HepG2 (cell line): ENCODE results near the gene NBEA. TPM values are rescaled to one million over a fixed set of nuclear protein-coding genes. Genes with fewer than 3 reads are reported as not detected.

Source experiments
- ATAC-seq: fragments of 200-7000 bp; cut with Tn5 transposase; 3 replicates; pipeline ENCODE4 v1.9.1; 2020; ENCODE audit warnings: mild to moderate bottlenecking, moderate library complexity
- BruUV-seq: library from RNA; stranded (reverse); fragments of 400-500 nt; replicated peaks from 2 replicates; lab custom pipeline; 2021; lab: Mats Ljungman, UMichigan
- CTCF ChIA-PET: fragments of 300-600 bp; formaldehyde crosslinking; extraction: SDS; loops from one replicate; lab custom pipeline; 2021; ENCODE audit warnings: low total read pairs, inconsistent platforms, low intra/inter-chr PET ratio; lab: Yijun Ruan, JAX
- POLR2A ChIA-PET: fragments of 350-600 bp; sonication (Branson Sonifier 250); formaldehyde crosslinking; loops from one replicate; lab custom pipeline; 2020; ENCODE audit warnings: antibody characterized with exemption, inconsistent platforms; lab: Yijun Ruan, JAX
- DNase-seq: peaks from one replicate; pipeline ENCODE4 v3.0.0-alpha.2; 2015; ENCODE audit warnings: low spot score
- FAIRE-seq: peaks from 3 replicates; lab custom pipeline; 2011; peaks lifted over from hg19 to GRCh38; lab: Jason Lieb, UNC
- H2AFZ ChIP-seq: one replicate; pipeline ENCODE4 v1.6.1; 2011; ENCODE audit warnings: low read length, inconsistent platforms
- H3K27ac ChIP-seq: fragments of 300-600 bp; 3 replicates; pipeline ENCODE4 v1.8.0; 2011; ENCODE audit warnings: mixed run types, mild to moderate bottlenecking, mixed read lengths, low read length, inconsistent platforms; ENCODE audit not compliant: insufficient read depth; ENCODE audit errors: extremely low read length
- H3K27me3 ChIP-seq, 2 experiments: fragments of 200-600 bp in 1 of 2; 2 replicates in 1 of 2; 3 replicates in 1 of 2; pipeline versions ENCODE4 v1.6.0 to v1.8.0; 2011; ENCODE audit warnings: low read length in 2 of 2, mild to moderate bottlenecking in 2 of 2, moderate library complexity in 2 of 2, inconsistent platforms in 1 of 2; ENCODE audit not compliant: insufficient read depth in 2 of 2, control insufficient read depth in 1 of 2
- H3K36me3 ChIP-seq, 2 experiments: fragments of 200-600 bp in 1 of 2; replicated peaks in 1 of 2; 2 replicates in 1 of 2; 3 replicates in 1 of 2; pipeline versions ENCODE4 v1.5.1 to v1.8.0; 2011; ENCODE audit warnings: low read length in 2 of 2, inconsistent platforms in 1 of 2; ENCODE audit not compliant: insufficient read depth in 2 of 2, control insufficient read depth in 1 of 2
- H3K4me1 ChIP-seq: 2 replicates; pipeline ENCODE4 v1.5.1; 2012; ENCODE audit warnings: low read length, inconsistent platforms; ENCODE audit not compliant: insufficient read depth
- H3K4me2 ChIP-seq: 2 replicates; pipeline ENCODE4 v1.6.0; 2011; ENCODE audit warnings: low read depth, low read length, inconsistent platforms
- H3K4me3 ChIP-seq, 3 experiments: fragments of 200-600 bp in 1 of 3; sonication (generic), shearing (Covaris generic) in 1 of 3; replicated peaks in 1 of 3; 2 replicates each; pipeline ENCODE4 v1.5.1; 2011 to 2016; ENCODE audit warnings: low read length in 3 of 3, inconsistent platforms in 2 of 3, low read depth in 2 of 3, mild to moderate bottlenecking in 2 of 3, control low read depth in 1 of 3, mixed read lengths in 1 of 3; ENCODE audit not compliant: insufficient read depth in 1 of 3
- H3K79me2 ChIP-seq: one replicate; pipeline ENCODE4 v1.6.1; 2011; ENCODE audit warnings: low read length, inconsistent platforms; ENCODE audit not compliant: insufficient read depth
- H3K9ac ChIP-seq: 2 replicates; pipeline ENCODE4 v1.6.0; 2011; ENCODE audit warnings: mild to moderate bottlenecking, low read depth, low read length, inconsistent platforms; ENCODE audit not compliant: insufficient read depth
- H3K9me3 ChIP-seq: 2 replicates; pipeline ENCODE4 v1.5.1; 2012; ENCODE audit warnings: mild to moderate bottlenecking, low read length
- H4K20me1 ChIP-seq: 2 replicates; pipeline ENCODE4 v1.6.0; 2011; ENCODE audit warnings: inconsistent platforms, mild to moderate bottlenecking, low read length, moderate library complexity; ENCODE audit not compliant: insufficient read depth
- HNRNPH1 ChIP-seq: fragments of 200-400 bp; formaldehyde crosslinking; optimal IDR thresholded peaks from 2 replicates; pipeline ENCODE3; 2017; ENCODE audit warnings: mild to moderate bottlenecking, low read depth, low read length
- HOXD1 ChIP-seq: sonication (generic); formaldehyde crosslinking; IDR thresholded peaks from 2 replicates; pipeline ENCODE4 v1.5.0; 2020; ENCODE audit warnings: missing genetic modification reagents
- IRX3 ChIP-seq: sonication (generic); formaldehyde crosslinking; IDR thresholded peaks from 2 replicates; pipeline ENCODE4 v1.8.1; 2023; ENCODE audit warnings: mild to moderate bottlenecking, low read depth, missing genetic modification reagents, borderline replicate concordance
- SETDB1 ChIP-seq: sonication (generic); formaldehyde crosslinking; IDR thresholded peaks from 2 replicates; pipeline ENCODE4 v1.5.1; 2020; ENCODE audit warnings: missing genetic modification reagents, mild to moderate bottlenecking, borderline replicate concordance
- ZNF10 ChIP-seq: sonication (generic); formaldehyde crosslinking; IDR thresholded peaks from 2 replicates; pipeline ENCODE4 v1.4.0; 2020; ENCODE audit warnings: mild to moderate bottlenecking, low read depth, missing genetic modification reagents, borderline replicate concordance
- ZNF7 ChIP-seq: IDR thresholded peaks from 2 replicates; pipeline ENCODE4 v1.6.1; 2016; ENCODE audit warnings: missing biosample characterization, missing genetic modification reagents
- WGBS: methylation state at CpG from one replicate; pipeline ENCODE4 v1.1.6; 2017; ENCODE audit warnings: low lambda C conversion rate; 5-methylcytosine and 5-hydroxymethylcytosine counted together
- in situ Hi-C: cut with HindIII; loops from 2 replicates; pipeline ENCODE4 v1.10.0; 2017; ENCODE audit warnings: low pct_unique_long_range_greater_than_20kb; ENCODE audit not compliant: extremely low pct_ligation_motif_present
- intact Hi-C: fragments of 100-400 bp; cut with micrococcal nuclease; formaldehyde crosslinking; loops from one replicate; pipeline ENCODE4 v1.10.0; 2022; ENCODE audit not compliant: unreplicated experiment
- polyA plus RNA-seq, 8 experiments: library from polyadenylated mRNA; depleted of rRNA in 3 of 8; stranded (reverse) in 7 of 8; unstranded in 1 of 8; fragments of >200 nt; fragmentation: Illumina TruSeq in 4 of 8; extraction: Trizol in 4 of 8; gene quantifications; 2 replicates each; pipeline versions ENCODE4 v1.2.1 to v1.2.3, GENCODE V29; 2011 to 2016; ENCODE audit warnings: low read depth in 4 of 8, missing spikeins in 1 of 8, mixed read lengths in 1 of 8; ENCODE audit not compliant: insufficient read depth in 1 of 8
- total RNA-seq, 5 experiments: library from RNA; depleted of rRNA; stranded (reverse); fragments of >200 nt; fragmentation: Illumina TruSeq; extraction: Trizol; gene quantifications; 2 replicates each; pipeline ENCODE4 v1.2.3, GENCODE V29; 2016; ENCODE audit warnings: low read depth in 1 of 5
- TF ChIP-seq, protein P1 (sequence below): sonication (generic); formaldehyde crosslinking; IDR thresholded peaks from 2 replicates; pipeline ENCODE4 v1.9.0; 2021; ENCODE audit warnings: missing genetic modification reagents, borderline replicate concordance
- TF ChIP-seq, protein P2 (sequence below): sonication (generic); formaldehyde crosslinking; IDR thresholded peaks from 2 replicates; pipeline ENCODE4 v1.5.1; 2020; ENCODE audit warnings: mild to moderate bottlenecking, missing genetic modification reagents, moderate library complexity

The NBEA gene
- total and polyA plus RNA-seq, 2 of the 13 experiments (the other 11 are each of a cell fraction or from before 2014, with no cell fraction given), result 2.7 to 2.8 TPM

DNA sequence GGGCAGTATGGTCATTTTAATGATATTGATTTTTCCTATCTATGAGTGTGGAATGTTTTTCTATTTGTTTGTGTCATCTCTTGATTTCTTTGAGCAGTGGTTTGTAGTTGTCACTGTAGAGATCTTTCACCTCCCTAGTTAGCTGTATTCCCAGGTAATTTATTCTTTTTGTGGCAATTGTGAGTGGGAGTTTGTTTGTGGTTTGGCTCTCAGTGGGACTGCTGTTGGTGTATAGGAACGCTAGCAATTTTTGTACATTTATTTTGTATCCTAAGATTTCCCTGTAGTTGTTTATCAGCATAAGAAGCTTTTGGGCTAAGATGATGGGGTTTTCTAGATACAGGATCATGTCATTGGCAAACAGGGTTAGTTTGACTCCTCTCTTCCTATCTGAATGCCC lies 28.9 kb downstream of the NBEA start:
- no peaks in the 10 kb centered on the region for H3K9me3 ChIP-seq
- no peaks in the 10 kb centered on the region for H3K79me2 ChIP-seq
- ATAC-seq (no peak), DNase-seq (no peak), FAIRE-seq (no peak)
- 0% methylated on average over 1 of the region's 1 CpG for WGBS
- TF ChIP-seq HNRNPH1, result no peak
- TF ChIP-seq HOXD1 (CRISPR knock-in tag), result no peak
- TF ChIP-seq SETDB1, result no peak
- TF ChIP-seq, protein P1, sequence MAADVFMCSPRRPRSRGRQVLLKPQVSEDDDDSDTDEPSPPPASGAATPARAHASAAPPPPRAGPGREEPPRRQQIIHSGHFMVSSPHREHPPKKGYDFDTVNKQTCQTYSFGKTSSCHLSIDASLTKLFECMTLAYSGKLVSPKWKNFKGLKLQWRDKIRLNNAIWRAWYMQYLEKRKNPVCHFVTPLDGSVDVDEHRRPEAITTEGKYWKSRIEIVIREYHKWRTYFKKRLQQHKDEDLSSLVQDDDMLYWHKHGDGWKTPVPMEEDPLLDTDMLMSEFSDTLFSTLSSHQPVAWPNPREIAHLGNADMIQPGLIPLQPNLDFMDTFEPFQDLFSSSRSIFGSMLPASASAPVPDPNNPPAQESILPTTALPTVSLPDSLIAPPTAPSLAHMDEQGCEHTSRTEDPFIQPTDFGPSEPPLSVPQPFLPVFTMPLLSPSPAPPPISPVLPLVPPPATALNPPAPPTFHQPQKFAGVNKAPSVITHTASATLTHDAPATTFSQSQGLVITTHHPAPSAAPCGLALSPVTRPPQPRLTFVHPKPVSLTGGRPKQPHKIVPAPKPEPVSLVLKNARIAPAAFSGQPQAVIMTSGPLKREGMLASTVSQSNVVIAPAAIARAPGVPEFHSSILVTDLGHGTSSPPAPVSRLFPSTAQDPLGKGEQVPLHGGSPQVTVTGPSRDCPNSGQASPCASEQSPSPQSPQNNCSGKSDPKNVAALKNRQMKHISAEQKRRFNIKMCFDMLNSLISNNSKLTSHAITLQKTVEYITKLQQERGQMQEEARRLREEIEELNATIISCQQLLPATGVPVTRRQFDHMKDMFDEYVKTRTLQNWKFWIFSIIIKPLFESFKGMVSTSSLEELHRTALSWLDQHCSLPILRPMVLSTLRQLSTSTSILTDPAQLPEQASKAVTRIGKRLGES (CRISPR knock-in tag), result no peak
- no peak for TF ChIP-seq IRX3
- TF ChIP-seq ZNF7, result no peak
- TF ChIP-seq, protein P2, sequence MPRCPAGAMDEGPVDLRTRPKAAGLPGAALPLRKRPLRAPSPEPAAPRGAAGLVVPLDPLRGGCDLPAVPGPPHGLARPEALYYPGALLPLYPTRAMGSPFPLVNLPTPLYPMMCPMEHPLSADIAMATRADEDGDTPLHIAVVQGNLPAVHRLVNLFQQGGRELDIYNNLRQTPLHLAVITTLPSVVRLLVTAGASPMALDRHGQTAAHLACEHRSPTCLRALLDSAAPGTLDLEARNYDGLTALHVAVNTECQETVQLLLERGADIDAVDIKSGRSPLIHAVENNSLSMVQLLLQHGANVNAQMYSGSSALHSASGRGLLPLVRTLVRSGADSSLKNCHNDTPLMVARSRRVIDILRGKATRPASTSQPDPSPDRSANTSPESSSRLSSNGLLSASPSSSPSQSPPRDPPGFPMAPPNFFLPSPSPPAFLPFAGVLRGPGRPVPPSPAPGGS (CRISPR knock-in tag), result no peak
- TF ChIP-seq ZNF10 (CRISPR knock-in tag), result no peak
- no TSS peak for BruUV-seq
- intact Hi-C loops, result no loop called here
- H3K4me1 ChIP-seq, result no peaks in the 10 kb centered on the region
- no peak overlapping the region for H3K9ac ChIP-seq
- H3K4me2 ChIP-seq, result no peak overlapping the region
- in situ Hi-C loops, result no loop called here
- CTCF ChIA-PET, result no interaction called here
- no peak overlapping the region for H3K27ac ChIP-seq
- H3K4me3 ChIP-seq, result no peak overlapping the region
- no peaks in the 10 kb centered on the region for H4K20me1 ChIP-seq
- no peaks in the 10 kb centered on the region for H3K36me3 ChIP-seq
- H2AFZ ChIP-seq, result no peak overlapping the region
- POLR2A ChIA-PET, result no interaction called here
- H3K27me3 ChIP-seq, result no peaks in the 10 kb centered on the region
